ENCODE data around the gene HTT.

Gene HTT

DNA sequence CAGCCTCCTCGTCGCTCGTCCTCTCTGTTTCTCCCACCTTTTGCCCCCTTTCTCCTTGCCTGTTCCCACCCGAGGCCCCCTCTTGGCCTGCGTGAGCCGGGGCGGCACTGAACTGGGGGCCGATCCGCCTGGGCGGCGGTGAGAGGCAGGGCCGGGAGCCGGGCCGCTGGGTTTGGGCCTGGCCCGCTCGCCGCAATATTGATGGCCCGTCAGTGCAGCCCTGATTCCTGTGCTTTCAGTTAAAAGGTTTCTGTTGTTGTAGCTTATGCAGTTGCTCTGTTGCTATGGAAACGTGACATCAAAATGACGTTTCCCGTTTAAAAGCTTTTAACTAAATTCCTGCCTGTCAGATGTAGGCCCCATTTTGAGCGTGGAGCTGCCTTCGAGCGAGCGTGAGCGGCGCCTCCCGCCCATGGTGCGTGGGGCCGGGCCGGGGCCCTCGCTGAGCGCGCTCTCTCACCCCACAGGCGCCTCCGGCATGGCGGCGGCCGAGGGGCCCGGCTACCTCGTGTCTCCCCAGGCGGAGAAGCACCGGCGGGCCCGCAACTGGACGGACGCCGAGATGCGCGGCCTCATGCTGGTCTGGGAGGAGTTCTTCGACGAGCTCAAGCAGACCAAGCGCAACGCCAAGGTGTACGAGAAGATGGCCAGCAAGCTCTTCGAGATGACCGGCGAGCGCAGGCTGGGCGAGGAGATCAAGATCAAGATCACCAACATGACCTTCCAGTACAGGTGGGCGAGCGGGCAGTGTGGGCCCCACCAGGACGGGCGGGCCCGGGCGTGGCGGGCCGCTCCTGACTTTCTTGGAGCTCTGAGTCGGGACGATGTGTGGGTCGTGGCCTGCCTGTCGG is 174.6 kb downstream of the HTT start, which contains the start of gene MSANTD1:
MSANTD1 (plus strand) TSS at position 349 of the 851 bp plus-strand sequence; CDS start at position 413, 64 bp downstream.
- DNase-seq (ENCODE audit: low read depth): no peak
- no peak within 1 kb of the TSS for H3K4me3 ChIP-seq (ENCODE audit: low read depth, low read length)
- TF ChIP-seq, protein P1, sequence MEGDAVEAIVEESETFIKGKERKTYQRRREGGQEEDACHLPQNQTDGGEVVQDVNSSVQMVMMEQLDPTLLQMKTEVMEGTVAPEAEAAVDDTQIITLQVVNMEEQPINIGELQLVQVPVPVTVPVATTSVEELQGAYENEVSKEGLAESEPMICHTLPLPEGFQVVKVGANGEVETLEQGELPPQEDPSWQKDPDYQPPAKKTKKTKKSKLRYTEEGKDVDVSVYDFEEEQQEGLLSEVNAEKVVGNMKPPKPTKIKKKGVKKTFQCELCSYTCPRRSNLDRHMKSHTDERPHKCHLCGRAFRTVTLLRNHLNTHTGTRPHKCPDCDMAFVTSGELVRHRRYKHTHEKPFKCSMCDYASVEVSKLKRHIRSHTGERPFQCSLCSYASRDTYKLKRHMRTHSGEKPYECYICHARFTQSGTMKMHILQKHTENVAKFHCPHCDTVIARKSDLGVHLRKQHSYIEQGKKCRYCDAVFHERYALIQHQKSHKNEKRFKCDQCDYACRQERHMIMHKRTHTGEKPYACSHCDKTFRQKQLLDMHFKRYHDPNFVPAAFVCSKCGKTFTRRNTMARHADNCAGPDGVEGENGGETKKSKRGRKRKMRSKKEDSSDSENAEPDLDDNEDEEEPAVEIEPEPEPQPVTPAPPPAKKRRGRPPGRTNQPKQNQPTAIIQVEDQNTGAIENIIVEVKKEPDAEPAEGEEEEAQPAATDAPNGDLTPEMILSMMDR (IDR thresholded peaks at IDR 0.05; ENCODE audit: insufficient read depth, low read depth, low read length, missing control alignments): no peak

DNA sequence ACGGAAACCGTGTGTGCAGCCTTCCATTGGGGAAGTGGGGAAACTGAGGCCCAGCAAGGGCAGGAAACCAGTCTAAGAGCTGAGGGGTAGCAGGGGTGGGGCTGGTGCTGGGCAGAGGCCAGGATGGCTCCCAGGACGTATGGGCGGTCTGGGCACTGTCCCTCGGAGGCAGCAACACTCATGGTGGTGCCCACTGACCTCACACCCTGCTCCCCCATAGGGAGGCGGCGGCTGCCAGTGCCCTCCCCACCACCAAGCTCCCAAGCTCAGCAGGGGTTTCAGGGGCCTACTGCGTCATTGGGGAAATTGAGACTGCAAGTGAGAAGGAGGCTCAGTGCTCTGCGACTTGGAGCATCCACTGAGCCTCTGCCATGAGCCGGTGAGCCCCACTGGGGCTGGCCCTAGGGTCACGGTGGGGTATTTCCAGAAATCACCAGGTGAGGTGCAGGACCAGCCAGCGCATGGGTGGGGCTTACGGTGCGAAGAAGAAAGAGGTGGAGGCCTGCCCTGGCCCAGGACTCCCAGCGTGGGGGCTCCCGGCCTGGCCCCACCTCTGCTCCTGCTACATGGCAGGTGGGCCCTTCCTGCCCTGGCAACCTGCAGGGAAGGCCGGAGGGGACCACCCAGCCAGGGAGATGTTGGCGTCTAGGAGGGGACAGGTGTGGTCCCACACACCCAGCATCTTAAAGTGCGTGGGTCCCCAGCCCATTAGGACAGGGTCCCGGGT is 175.4 kb downstream of the HTT start:
- TF ChIP-seq, protein P1 (IDR thresholded peaks at IDR 0.05; ENCODE audit: insufficient read depth, low read depth, low read length, missing control alignments): no peak
- DNase-seq (ENCODE audit: low read depth): no peak
- no peak overlapping the region for H3K4me3 ChIP-seq (ENCODE audit: low read depth, low read length)

DNA sequence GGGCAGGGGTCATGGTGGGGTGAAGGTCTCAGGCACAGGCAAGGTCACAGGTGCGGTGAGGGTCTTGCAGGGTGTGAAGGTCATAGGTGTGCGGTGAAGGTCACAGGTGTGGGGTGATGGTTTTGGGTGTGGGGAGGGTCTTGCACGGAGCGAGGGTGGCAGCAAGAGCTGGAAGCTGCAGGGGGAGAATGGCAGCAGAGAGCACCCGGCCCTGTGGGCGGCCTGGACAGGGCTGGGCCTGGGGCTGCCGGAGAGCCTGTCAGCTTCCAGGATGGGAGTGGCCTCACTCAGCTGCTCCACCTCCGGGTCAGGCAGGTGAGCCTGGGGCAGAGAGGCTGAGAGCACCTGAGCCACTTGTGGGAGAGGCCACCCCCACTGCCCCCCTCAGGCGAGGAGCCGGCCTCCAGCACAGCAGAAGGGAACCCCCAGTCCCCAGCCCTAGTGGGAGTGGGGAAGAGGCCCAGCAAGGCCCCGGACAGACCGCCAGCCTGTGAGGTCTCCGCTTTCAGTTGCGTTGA is 176.0 kb downstream of the HTT start:
- no peak for DNase-seq (ENCODE audit: low read depth)
- no peak overlapping the region for H3K4me3 ChIP-seq (ENCODE audit: low read depth, low read length)
- TF ChIP-seq, protein P1 (IDR thresholded peaks at IDR 0.05; ENCODE audit: insufficient read depth, low read depth, low read length, missing control alignments): no peak

DNA sequence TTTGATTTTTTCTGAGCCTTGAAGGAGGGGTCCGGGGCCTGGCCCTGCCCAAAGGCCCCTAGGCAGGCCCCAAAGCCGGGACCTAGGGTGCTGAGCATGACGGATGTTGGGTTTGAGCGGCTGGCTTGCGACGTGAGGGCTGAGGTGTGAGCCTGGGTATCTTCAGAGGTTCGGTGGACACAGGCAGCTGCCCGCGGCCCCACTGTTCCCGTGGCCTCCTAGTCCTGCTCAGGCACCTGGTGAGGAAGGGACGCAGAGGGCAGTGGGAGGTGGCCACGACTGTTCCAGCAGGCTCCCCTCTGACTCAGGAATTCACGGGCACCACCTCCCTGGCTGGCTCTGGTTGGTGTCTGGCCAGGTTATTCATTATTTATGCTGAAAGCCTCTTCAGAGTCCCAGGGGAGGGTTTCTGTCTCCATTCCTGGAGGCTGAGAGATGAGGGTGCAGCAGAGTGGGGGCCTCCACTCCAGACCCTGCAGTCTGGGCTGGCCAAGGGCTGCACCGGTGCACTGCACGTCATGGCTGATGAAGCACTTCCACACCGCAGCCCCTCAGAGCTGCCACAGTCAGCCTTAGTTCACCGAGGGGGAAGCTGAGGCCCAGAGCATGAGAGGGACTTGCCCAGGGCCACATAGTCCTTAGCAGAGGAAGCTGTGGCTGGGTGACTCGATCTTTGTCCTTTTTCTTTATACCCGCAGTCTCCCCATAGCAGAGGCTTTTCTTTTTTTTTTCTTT is 176.6 kb downstream of the HTT start:
- TF ChIP-seq, protein P1 (IDR thresholded peaks at IDR 0.05; ENCODE audit: insufficient read depth, low read depth, low read length, missing control alignments): no peak
- no peak for DNase-seq (ENCODE audit: low read depth)

DNA sequence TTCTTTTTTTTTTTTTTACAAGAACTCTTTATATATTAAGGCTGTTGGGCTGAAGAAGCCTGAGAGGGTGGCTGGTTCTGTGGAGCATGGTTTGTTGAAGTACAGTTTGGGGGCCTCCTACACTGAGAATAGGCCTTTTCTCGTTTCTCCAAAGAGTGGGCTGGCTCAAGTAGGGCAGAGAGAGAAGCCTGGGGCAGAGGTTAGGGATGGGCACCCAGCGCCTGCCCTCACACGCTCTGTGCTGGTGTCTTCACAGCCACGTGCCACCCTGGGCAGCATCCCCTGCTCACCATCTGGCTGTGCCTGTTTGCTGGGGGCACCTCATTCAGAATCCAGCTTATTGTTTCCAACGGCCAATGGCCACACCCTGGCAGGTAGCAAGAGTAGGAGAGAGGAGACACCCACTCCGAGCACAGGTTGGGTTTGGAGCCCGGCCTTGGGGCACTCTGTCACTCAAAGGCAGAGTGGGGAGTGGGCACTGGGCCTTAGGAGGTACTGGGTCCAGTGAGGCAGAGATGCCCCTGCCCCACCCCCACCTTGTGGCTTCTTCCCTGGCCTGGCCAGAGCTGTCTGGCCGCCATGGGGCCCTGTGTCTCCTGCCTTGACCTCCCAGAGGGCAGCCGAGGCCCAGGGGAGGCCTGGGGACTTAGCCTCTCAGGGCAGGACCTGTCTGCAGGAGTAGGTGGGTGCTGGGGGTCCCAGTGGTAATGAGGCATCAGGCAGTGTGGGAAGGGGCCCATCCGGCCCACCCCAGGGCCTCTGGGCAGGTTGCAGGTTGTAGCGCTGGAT is 177.4 kb downstream of the HTT start:
- TF ChIP-seq, protein P1 (IDR thresholded peaks at IDR 0.05; ENCODE audit: insufficient read depth, low read depth, low read length, missing control alignments): no peak
- no peak overlapping the region for H3K4me3 ChIP-seq (ENCODE audit: low read depth, low read length)
- DNase-seq (ENCODE audit: low read depth): no peak

More for the DNA sequence above, 176.6 kb downstream of the HTT start:
- no peak overlapping the region for H3K4me3 ChIP-seq (ENCODE audit: low read depth, low read length)

DNA sequence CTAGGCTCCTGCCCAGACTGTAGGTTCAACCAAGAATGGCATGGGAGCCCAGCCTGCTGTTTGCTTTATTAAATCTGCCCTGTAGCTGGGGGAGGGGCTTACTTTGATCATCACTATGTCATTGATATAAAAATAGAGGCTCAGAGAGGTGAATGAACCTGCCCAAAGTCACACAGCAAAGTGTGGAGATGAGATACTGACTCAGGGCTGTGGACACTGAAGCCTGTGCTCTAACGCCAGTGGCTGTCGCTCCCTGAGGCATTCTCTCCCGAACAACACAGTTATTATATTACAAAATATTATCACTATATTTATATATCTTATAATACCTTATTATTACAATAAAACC is 178.0 kb downstream of the HTT start:
- TF ChIP-seq, protein P1 (IDR thresholded peaks at IDR 0.05; ENCODE audit: insufficient read depth, low read depth, low read length, missing control alignments): no peak
- no peak overlapping the region for H3K4me3 ChIP-seq (ENCODE audit: low read depth, low read length)
- no peak for DNase-seq (ENCODE audit: low read depth)
